H9 (cell line): ENCODE data around the gene EBP. TPM values are rescaled to one million over a fixed set of nuclear protein-coding genes. Genes with fewer than 3 reads are reported as not detected.
A peak's percentile ranks its signal among the peaks of the same experiment; 100 is the strongest.

Source experiments
- DNase-seq: peaks from one replicate; pipeline ENCODE4 v3.0.0-alpha.2; 2017
- H2AFZ ChIP-seq: one replicate; pipeline ENCODE4 v1.6.1; 2013; ENCODE audit warnings: mild to moderate bottlenecking, low read length, control low read depth, moderate library complexity
- H2AK5ac ChIP-seq: 2 replicates; pipeline ENCODE4 v1.6.1; 2013; ENCODE audit warnings: low read length, control low read depth, mixed read lengths; ENCODE audit not compliant: insufficient read length
- H2BK120ac ChIP-seq: one replicate; pipeline ENCODE4 v1.6.1; 2013; ENCODE audit warnings: low read depth, mild to moderate bottlenecking, low read length, control low read depth, inconsistent platforms; ENCODE audit not compliant: poor library complexity, severe bottlenecking
- H2BK12ac ChIP-seq: 2 replicates; pipeline ENCODE4 v1.6.1; 2013; ENCODE audit warnings: low read length, control low read depth, mixed read lengths, low read depth; ENCODE audit not compliant: insufficient read length
- H2BK15ac ChIP-seq: 2 replicates; pipeline ENCODE4 v1.6.1; 2013; ENCODE audit warnings: low read depth, low read length, control low read depth
- H2BK20ac ChIP-seq: one replicate; pipeline ENCODE4 v1.6.1; 2013; ENCODE audit warnings: low read depth, mild to moderate bottlenecking, low read length, control low read depth, inconsistent platforms; ENCODE audit not compliant: poor library complexity, severe bottlenecking
- H2BK5ac ChIP-seq: 2 replicates; pipeline ENCODE4 v1.6.1; 2013; ENCODE audit warnings: low read length, control low read depth, mixed read lengths; ENCODE audit not compliant: insufficient read length
- H3K14ac ChIP-seq: 2 replicates; pipeline ENCODE4 v1.6.1; 2013; ENCODE audit warnings: low read length, control low read depth; ENCODE audit not compliant: insufficient read depth
- H3K18ac ChIP-seq: 2 replicates; pipeline ENCODE4 v1.6.1; 2013; ENCODE audit warnings: low read depth, mild to moderate bottlenecking, mixed read lengths, low read length, control low read depth; ENCODE audit not compliant: insufficient read length
- H3K23ac ChIP-seq: 2 replicates; pipeline ENCODE4 v1.6.1; 2013; ENCODE audit warnings: low read length, control low read depth, mixed read lengths, low read depth; ENCODE audit not compliant: insufficient read length
- H3K23me2 ChIP-seq: 2 replicates; pipeline ENCODE4 v1.6.1; 2013; ENCODE audit warnings: low read depth, mild to moderate bottlenecking, mixed read lengths, low read length, control low read depth; ENCODE audit not compliant: insufficient read length, poor library complexity, severe bottlenecking
- H3K27ac ChIP-seq: 2 replicates; pipeline ENCODE4 v1.5.1; 2013; ENCODE audit warnings: low read length, control low read depth, mixed read lengths, low read depth; ENCODE audit not compliant: insufficient read length
- H3K27me3 ChIP-seq: 2 replicates; pipeline ENCODE4 v1.6.1; 2013; ENCODE audit warnings: low read length, control low read depth, inconsistent platforms; ENCODE audit not compliant: insufficient read depth
- H3K4ac ChIP-seq: 2 replicates; pipeline ENCODE4 v1.6.1; 2013; ENCODE audit warnings: low read depth, mild to moderate bottlenecking, control low read depth, inconsistent platforms, low read length, moderate library complexity
- H3K4me1 ChIP-seq: 2 replicates; pipeline ENCODE4 v1.6.1; 2013; ENCODE audit warnings: low read length, control low read depth, inconsistent platforms; ENCODE audit not compliant: insufficient read depth
- H3K4me2 ChIP-seq: 2 replicates; pipeline ENCODE4 v1.6.1; 2013; ENCODE audit warnings: low read length, control low read depth, mixed read lengths; ENCODE audit not compliant: insufficient read length, insufficient read depth
- H3K56ac ChIP-seq: 2 replicates; pipeline ENCODE4 v1.6.1; 2013; ENCODE audit warnings: low read depth, mild to moderate bottlenecking, mixed read lengths, low read length, control low read depth; ENCODE audit not compliant: insufficient read length
- H3K79me1 ChIP-seq: 2 replicates; pipeline ENCODE4 v1.6.1; 2013; ENCODE audit warnings: low read depth, mild to moderate bottlenecking, moderate library complexity, low read length, control low read depth, inconsistent platforms; ENCODE audit not compliant: insufficient read depth, poor library complexity, severe bottlenecking
- H3K79me2 ChIP-seq: 2 replicates; pipeline ENCODE4 v1.6.1; 2013; ENCODE audit warnings: low read length, control low read depth, inconsistent platforms; ENCODE audit not compliant: insufficient read depth
- H3K9ac ChIP-seq: 2 replicates; pipeline ENCODE4 v1.6.1; 2013; ENCODE audit warnings: low read length, control low read depth, mixed read lengths; ENCODE audit not compliant: insufficient read length; ENCODE audit errors: extremely low read depth
- H3K9me3 ChIP-seq: one replicate; pipeline ENCODE4 v1.6.1; 2013; ENCODE audit warnings: low read depth, low read length, inconsistent platforms; ENCODE audit not compliant: control insufficient read depth
- H3T11ph ChIP-seq: one replicate; pipeline ENCODE4 v1.6.1; 2013; ENCODE audit warnings: mild to moderate bottlenecking, low read length, control low read depth, inconsistent platforms
- H4K20me1 ChIP-seq: one replicate; pipeline ENCODE4 v1.6.1; 2013; ENCODE audit not compliant: control insufficient read depth, insufficient read length, insufficient read depth
- H4K5ac ChIP-seq: 2 replicates; pipeline ENCODE4 v1.6.1; 2013; ENCODE audit warnings: low read depth, mild to moderate bottlenecking, mixed read lengths, low read length, control low read depth; ENCODE audit not compliant: insufficient read length
- H4K8ac ChIP-seq: replicated peaks from 2 replicates; pipeline ENCODE4 v1.6.1; 2013; ENCODE audit warnings: low read length, control low read depth, mixed read lengths, low read depth; ENCODE audit not compliant: insufficient read length
- H4K91ac ChIP-seq: 2 replicates; pipeline ENCODE4 v1.6.1; 2013; ENCODE audit warnings: low read depth, mild to moderate bottlenecking, moderate library complexity, mixed read lengths, low read length, control low read depth; ENCODE audit not compliant: insufficient read length
- H3K27ac Mint-ChIP-seq, 3 experiments: 2 replicates in 2 of 3; 3 replicates in 1 of 3; pipeline ENCODE4 v1.8.0; 2020 to 2021; ENCODE audit warnings: mixed read lengths in 3 of 3, mild to moderate bottlenecking in 1 of 3, moderate library complexity in 1 of 3
- H3K27me3 Mint-ChIP-seq: 2 replicates; pipeline ENCODE4 v1.8.0; 2021; ENCODE audit warnings: low read depth, mild to moderate bottlenecking, moderate library complexity, mixed read lengths
- H3K36me3 Mint-ChIP-seq, 3 experiments: 2 replicates in 2 of 3; 3 replicates in 1 of 3; pipeline ENCODE4 v1.8.0; 2020 to 2021; ENCODE audit warnings: low read depth in 3 of 3, mixed read lengths in 3 of 3; ENCODE audit not compliant: insufficient read depth in 1 of 3
- H3K4me1 Mint-ChIP-seq, 2 experiments: 2 replicates each; pipeline ENCODE4 v1.8.0; 2020; ENCODE audit warnings: mixed read lengths in 2 of 2
- H3K4me3 Mint-ChIP-seq, 2 experiments: 2 replicates in 1 of 2; 3 replicates in 1 of 2; pipeline ENCODE4 v1.8.0; 2020 to 2021; ENCODE audit warnings: mild to moderate bottlenecking in 2 of 2, mixed read lengths in 2 of 2, moderate library complexity in 1 of 2
- H3K9me3 Mint-ChIP-seq, 2 experiments: 2 replicates in 1 of 2; 3 replicates in 1 of 2; pipeline ENCODE4 v1.8.0; 2020; ENCODE audit warnings: mild to moderate bottlenecking in 2 of 2, mixed read lengths in 2 of 2, moderate library complexity in 1 of 2
- CTCF ChIP-seq: fragments of 200-600 bp; sonication (generic); conservative IDR thresholded peaks from 3 replicates; pipeline ENCODE4 v1.8.0; 2021; ENCODE audit warnings: antibody characterized with exemption, mild to moderate bottlenecking
- WGBS: extraction: QIAGEN DNeasy Blood & Tissue Kit; methylation state at CpG from one replicate; pipeline ENCODE4 v1.1.7; 2013; ENCODE audit warnings: missing lambda C conversion rate, low lambda C conversion rate, mixed read lengths; ENCODE audit not compliant: insufficient read length; ENCODE audit errors: extremely low coverage; 5-methylcytosine and 5-hydroxymethylcytosine counted together
- total RNA-seq: library from RNA; stranded (reverse); gene quantifications from 2 replicates; pipeline ENCODE4 v1.2.1, GENCODE V29; 2021

The EBP gene
- total RNA-seq, 1 experiment from 2014 or later: 117 TPM

DNA sequence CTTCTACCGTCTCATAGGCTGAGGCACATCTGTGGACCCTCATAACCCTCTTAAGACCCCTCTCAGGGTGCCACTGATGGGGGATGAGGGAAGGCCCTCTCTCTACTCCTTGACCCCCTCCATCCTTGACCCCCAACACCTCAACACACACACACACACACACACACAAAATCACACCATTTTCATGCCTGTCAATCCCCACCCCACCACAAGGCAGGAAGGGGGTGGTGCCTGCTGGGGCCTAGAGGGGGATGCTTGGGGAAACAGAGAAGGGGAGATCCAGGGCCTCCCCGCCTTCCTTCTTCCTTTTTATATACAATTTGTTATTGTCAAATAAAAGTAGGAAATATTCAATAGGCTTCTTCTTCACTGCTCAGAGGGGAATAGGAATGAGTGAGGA, 1.2 kb upstream of the EBP start:
- DNase-seq: no peak
- Histone ChIP-seq H2BK12ac (no peak overlapping the region), H3K27me3 (no peaks in the 10 kb centered on the region), H3K56ac (no peak overlapping the region), H3K9ac (no peak overlapping the region), H2BK15ac (no peak overlapping the region), H2AK5ac (no peak overlapping the region), H2BK120ac (no peak overlapping the region), H3K79me2 (no peaks in the 10 kb centered on the region; the same call in 1 of the 2 replicates), H3K4me2 (no peak overlapping the region), H4K8ac (no peak overlapping the region), H3K18ac (no peak overlapping the region), H3K14ac (no peak overlapping the region), H4K5ac (no peak overlapping the region), H3K23me2 (no peaks in the 10 kb centered on the region), H3T11ph (no peak overlapping the region), H3K4ac (no peak overlapping the region), H3K4me1 (no peaks in the 10 kb centered on the region), H4K91ac (no peak overlapping the region), H3K9me3 (peaks cover 25% of the 10 kb centered on the region), H2BK20ac (no peak overlapping the region), H2BK5ac (no peak overlapping the region), H3K23ac (no peak overlapping the region), H4K20me1 (no peaks in the 10 kb centered on the region), H2AFZ (no peak overlapping the region), H3K27ac (no peak overlapping the region), H3K79me1 (no peaks in the 10 kb centered on the region)
- peaks cover 2% of the 10 kb centered on the region for H3K27me3 Mint-ChIP-seq
- H3K4me3 Mint-ChIP-seq: peak overlapping the region in 1 of 2 experiments; percentile 92; a peak in 3 of 5 replicates
- H3K9me3 Mint-ChIP-seq: peaks cover 45 to 63% of the 10 kb centered on the region in 2 experiments
- TF ChIP-seq CTCF: no peak
- H3K27ac Mint-ChIP-seq: peak overlapping the region in 1 of 3 experiments; percentile 95; a peak in 1 of 7 replicates
- H3K4me1 Mint-ChIP-seq: peaks cover 8 to 11% of the 10 kb centered on the region in 2 experiments; a peak in 3 of 4 replicates
- no CpG with 5 or more reads among the region's 2 CpGs for WGBS
- H3K36me3 Mint-ChIP-seq: peaks cover 12 to 29% (median 23%) of the 10 kb centered on the region in 3 experiments
